GM12892 (cell line): ENCODE measurements around the gene CD28.
"Not testable (repeated sequence)": the region's sequence is repeated elsewhere in the genome, so short reads cannot be mapped to it uniquely, and the experiment has no call there.

ENCODE experiments used
- DNase-seq: peaks from one replicate; pipeline ENCODE4 v3.0.0; 2011; ENCODE audit not compliant: insufficient read length
- FAIRE-seq: peaks from 2 replicates; lab custom pipeline; 2011; peaks lifted over from hg19 to GRCh38; lab: Jason Lieb, UNC
- POLR2A ChIP-seq: IDR thresholded peaks from 2 replicates; pipeline ENCODE4 v1.6.1; 2011; ENCODE audit warnings: low read depth, low read length, control low read depth
- POLR2AphosphoS5 ChIP-seq: IDR thresholded peaks from 2 replicates; pipeline ENCODE4 v1.6.1; 2011; ENCODE audit warnings: low read depth, low read length, control low read depth
- TAF1 ChIP-seq: IDR thresholded peaks from 2 replicates; pipeline ENCODE4 v1.6.1; 2011; ENCODE audit warnings: low read depth, mild to moderate bottlenecking, control low read depth, low read length, borderline replicate concordance

Gene CD28

GRCh38 chr2:203783496-203784203 lies 77.2 kb downstream of the CD28 start:
- no peak for FAIRE-seq
- TF ChIP-seq TAF1 (no peak), POLR2A (no peak), POLR2AphosphoS5 (no peak)
- DNase-seq = no peak

GRCh38 chr2:203784710-203785270 lies 78.4 kb downstream of the CD28 start:
- DNase-seq, FAIRE-seq: not testable (repeated sequence)

GRCh38 chr2:203785391-203786110 lies 79.1 kb downstream of the CD28 start:
- FAIRE-seq, DNase-seq: not testable (repeated sequence)

- no peak for TF ChIP-seq POLR2AphosphoS5
- TF ChIP-seq POLR2A = no peak
- TF ChIP-seq TAF1 = no peak
- FAIRE-seq (peak; percentile 9), DNase-seq (no peak)
These were observed 80.3 kb downstream of the CD28 start for GRCh38 chr2:203786549-203787351.

- TF ChIP-seq TAF1 (no peak), POLR2AphosphoS5 (no peak), POLR2A (no peak)
- no peak for DNase-seq
- FAIRE-seq = no peak
These were observed 81.5 kb downstream of the CD28 start for GRCh38 chr2:203787979-203788378.
